Parathyroid adenoma (tissue), 2 donors: ENCODE data around the gene ZNF618.

ENCODE experiments used
- H2AFZ ChIP-seq: fragments of 300-600 bp; sonication (generic); one replicate; pipeline ENCODE4 v1.7.0; 2017; ENCODE audit warnings: antibody characterized with exemption, mild to moderate bottlenecking
- H3K27ac ChIP-seq: fragments of 300-600 bp; sonication (generic); one replicate; pipeline ENCODE4 v1.7.0; 2017
- H3K27me3 ChIP-seq: fragments of 300-600 bp; sonication (generic); one replicate; pipeline ENCODE4 v1.7.0; 2017; ENCODE audit warnings: low read length; ENCODE audit not compliant: control insufficient read depth, insufficient read depth
- H3K36me3 ChIP-seq: fragments of 300-600 bp; sonication (generic); one replicate; pipeline ENCODE4 v1.7.0; 2017; ENCODE audit warnings: low read length; ENCODE audit not compliant: control insufficient read depth, insufficient read depth
- H3K4me1 ChIP-seq: fragments of 300-600 bp; sonication (generic); one replicate; pipeline ENCODE4 v1.7.0; 2017; ENCODE audit warnings: control low read depth
- H3K4me2 ChIP-seq: fragments of 300-600 bp; sonication (generic); one replicate; pipeline ENCODE4 v1.7.0; 2017; ENCODE audit warnings: low read length
- H3K4me3 ChIP-seq: fragments of 300-600 bp; sonication (generic); one replicate; pipeline ENCODE4 v1.7.0; 2017; ENCODE audit warnings: low read depth, low read length
- H3K79me2 ChIP-seq: fragments of 300-600 bp; sonication (generic); one replicate; pipeline ENCODE4 v1.7.0; 2017; ENCODE audit warnings: control low read depth
- H3K9ac ChIP-seq: fragments of 300-600 bp; sonication (generic); one replicate; pipeline ENCODE4 v1.7.0; 2017; ENCODE audit warnings: mild to moderate bottlenecking
- H3K9me3 ChIP-seq: fragments of 300-600 bp; sonication (generic); one replicate; pipeline ENCODE4 v1.7.0; 2017; ENCODE audit warnings: low read length; ENCODE audit not compliant: control insufficient read depth
- TF ChIP-seq, protein P1 (sequence below): fragments of 300-600 bp; sonication (generic); IDR thresholded peaks from one replicate; pipeline ENCODE4 v1.7.0; 2017; ENCODE audit warnings: antibody characterized with exemption, mild to moderate bottlenecking
- donor health status: primary hyperparathyroidism.

ZNF618 gene

GRCh38 chr9:114025760-114026159 is 149.7 kb downstream of the ZNF618 start:
- no peaks in the 10 kb centered on the region for H3K36me3 ChIP-seq

GRCh38 chr9:114026335-114026734 is 150.2 kb downstream of the ZNF618 start:
- Histone ChIP-seq H3K9ac (no peak overlapping the region), H2AFZ (no peak overlapping the region), H3K4me2 (no peak overlapping the region), H3K27me3 (no peaks in the 10 kb centered on the region), H3K4me3 (no peak overlapping the region), H3K4me1 (no peaks in the 10 kb centered on the region), H3K36me3 (no peaks in the 10 kb centered on the region), H3K79me2 (no peaks in the 10 kb centered on the region), H3K9me3 (no peaks in the 10 kb centered on the region), H3K27ac (no peak overlapping the region)
- TF ChIP-seq, protein P1, sequence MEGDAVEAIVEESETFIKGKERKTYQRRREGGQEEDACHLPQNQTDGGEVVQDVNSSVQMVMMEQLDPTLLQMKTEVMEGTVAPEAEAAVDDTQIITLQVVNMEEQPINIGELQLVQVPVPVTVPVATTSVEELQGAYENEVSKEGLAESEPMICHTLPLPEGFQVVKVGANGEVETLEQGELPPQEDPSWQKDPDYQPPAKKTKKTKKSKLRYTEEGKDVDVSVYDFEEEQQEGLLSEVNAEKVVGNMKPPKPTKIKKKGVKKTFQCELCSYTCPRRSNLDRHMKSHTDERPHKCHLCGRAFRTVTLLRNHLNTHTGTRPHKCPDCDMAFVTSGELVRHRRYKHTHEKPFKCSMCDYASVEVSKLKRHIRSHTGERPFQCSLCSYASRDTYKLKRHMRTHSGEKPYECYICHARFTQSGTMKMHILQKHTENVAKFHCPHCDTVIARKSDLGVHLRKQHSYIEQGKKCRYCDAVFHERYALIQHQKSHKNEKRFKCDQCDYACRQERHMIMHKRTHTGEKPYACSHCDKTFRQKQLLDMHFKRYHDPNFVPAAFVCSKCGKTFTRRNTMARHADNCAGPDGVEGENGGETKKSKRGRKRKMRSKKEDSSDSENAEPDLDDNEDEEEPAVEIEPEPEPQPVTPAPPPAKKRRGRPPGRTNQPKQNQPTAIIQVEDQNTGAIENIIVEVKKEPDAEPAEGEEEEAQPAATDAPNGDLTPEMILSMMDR: no peak

More at GRCh38 chr9:114025760-114026159, 149.7 kb downstream of the ZNF618 start:
- no peaks in the 10 kb centered on the region for H3K27me3 ChIP-seq
- H3K9me3 ChIP-seq: no peaks in the 10 kb centered on the region
- H3K79me2 ChIP-seq: no peaks in the 10 kb centered on the region
- no peak overlapping the region for H2AFZ ChIP-seq
- no peak overlapping the region for H3K9ac ChIP-seq
- H3K4me1 ChIP-seq: no peaks in the 10 kb centered on the region
- H3K27ac ChIP-seq: no peak overlapping the region
- no peak overlapping the region for H3K4me3 ChIP-seq
- no peak overlapping the region for H3K4me2 ChIP-seq
- TF ChIP-seq, protein P1: no peak

- Histone ChIP-seq H3K4me1 (no peaks in the 10 kb centered on the region), H3K36me3 (no peaks in the 10 kb centered on the region), H3K79me2 (no peaks in the 10 kb centered on the region), H3K27ac (no peak overlapping the region), H3K9ac (no peak overlapping the region), H3K27me3 (no peaks in the 10 kb centered on the region), H3K9me3 (no peaks in the 10 kb centered on the region), H3K4me3 (no peak overlapping the region), H3K4me2 (no peak overlapping the region), H2AFZ (no peak overlapping the region)
- TF ChIP-seq, protein P1: no peak
Observed at GRCh38 chr9:114027159-114027862, 151.2 kb downstream of the ZNF618 start.

GRCh38 chr9:114027863-114028465 is 151.9 kb downstream of the ZNF618 start:
- TF ChIP-seq, protein P1: no peak
- Histone ChIP-seq H3K27me3 (no peaks in the 10 kb centered on the region), H3K9ac (no peak overlapping the region), H2AFZ (no peak overlapping the region), H3K9me3 (no peaks in the 10 kb centered on the region), H3K4me2 (no peak overlapping the region), H3K36me3 (no peaks in the 10 kb centered on the region), H3K4me3 (no peak overlapping the region), H3K79me2 (no peaks in the 10 kb centered on the region), H3K27ac (no peak overlapping the region), H3K4me1 (no peaks in the 10 kb centered on the region)
